HG03457 (cell line): Measurements from ENCODE around the gene DSTYK.

Experiments used
- ATAC-seq: cut with Tn5 transposase; IDR thresholded peaks from one replicate; pipeline ENCODE4 v1.9.1; 2021; ENCODE audit warnings: moderate number of reproducible peaks; ENCODE audit not compliant: unreplicated experiment

Gene DSTYK

DNA sequence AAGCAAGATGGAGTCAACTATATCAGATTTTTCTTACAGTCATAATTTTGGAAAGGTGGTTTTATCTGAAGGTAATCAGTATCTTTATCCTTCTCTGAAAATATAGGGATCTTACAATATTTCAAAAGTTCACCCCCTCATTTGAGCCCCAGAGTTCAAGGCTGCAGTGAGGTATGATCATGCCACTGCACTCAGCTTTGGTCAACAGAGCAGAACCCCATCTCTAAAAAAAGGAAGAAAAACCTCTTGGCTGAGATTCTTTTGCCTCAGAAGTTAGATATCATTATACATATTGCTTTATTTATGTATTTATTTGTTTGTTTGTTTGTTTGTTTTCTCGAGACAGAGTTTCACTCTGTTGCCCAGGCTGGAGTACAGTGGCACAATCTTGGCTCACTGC lies 78.2 kb downstream of the DSTYK start:
- no peak for ATAC-seq

DNA sequence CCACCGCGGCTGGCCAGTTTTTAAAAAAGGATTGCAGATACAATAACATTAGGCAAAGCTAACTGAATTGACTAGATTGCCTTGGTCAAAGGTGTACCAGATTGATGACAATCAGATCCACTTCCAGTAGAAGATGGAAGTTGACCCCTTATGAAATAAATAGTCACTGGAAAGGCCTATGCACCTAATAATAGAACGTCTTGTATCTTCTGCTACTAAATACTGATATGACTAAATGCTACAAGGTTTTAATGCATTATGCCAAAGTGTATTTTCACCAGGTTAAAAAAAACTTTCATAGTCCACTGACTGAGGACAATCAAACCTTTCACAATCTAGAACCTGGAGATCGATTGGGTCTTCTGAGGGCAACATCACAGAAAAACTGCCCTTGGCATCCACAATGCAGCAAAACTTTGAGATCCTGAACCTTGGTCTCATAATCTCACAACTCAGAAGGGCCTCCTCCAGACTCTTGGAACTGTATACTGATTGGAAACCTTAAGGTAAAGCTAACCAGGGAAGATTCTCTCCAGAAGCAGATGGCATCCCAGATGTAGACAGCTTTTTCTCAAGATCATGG lies 82.0 kb downstream of the DSTYK start:
- no peak for ATAC-seq

DNA sequence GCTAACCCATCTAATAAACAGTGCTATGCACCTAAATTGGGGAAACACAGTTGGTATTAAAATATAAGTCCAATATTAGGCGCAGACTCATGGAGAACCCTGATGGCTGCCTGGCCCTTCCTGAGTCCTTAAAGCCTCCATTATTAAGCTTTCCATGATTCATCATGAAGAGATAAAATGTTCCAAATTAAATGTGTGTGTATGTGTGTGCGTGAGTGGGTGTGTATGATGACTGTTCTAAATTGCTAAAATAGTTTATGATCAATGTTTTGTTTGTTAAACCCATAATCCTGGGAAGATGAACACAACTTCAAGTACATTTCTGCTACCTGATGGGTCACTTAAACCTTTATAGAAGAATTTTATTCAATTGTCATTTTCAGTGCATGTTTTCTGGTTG lies 83.5 kb downstream of the DSTYK start:
- no peak for ATAC-seq

DNA sequence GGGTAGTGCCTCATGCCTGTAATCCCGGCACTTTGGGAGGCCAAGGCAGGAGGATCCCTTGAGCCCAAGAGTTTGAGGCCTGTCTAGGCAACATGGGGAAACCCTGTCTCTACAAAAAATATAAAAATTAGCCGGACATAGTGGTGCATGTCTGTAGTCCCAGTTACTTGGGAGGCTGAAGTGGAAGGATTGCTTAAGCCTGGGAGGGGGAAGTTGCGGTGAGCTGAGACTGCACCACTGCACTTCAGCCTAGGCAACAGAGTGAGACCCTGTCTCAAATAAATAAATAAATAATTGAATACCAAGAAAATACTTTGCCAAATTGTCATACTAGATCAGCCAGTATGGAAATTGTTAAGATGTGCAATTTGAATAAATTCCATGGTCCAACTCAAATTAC lies 83.9 kb downstream of the DSTYK start:
- ATAC-seq = no peak

DNA sequence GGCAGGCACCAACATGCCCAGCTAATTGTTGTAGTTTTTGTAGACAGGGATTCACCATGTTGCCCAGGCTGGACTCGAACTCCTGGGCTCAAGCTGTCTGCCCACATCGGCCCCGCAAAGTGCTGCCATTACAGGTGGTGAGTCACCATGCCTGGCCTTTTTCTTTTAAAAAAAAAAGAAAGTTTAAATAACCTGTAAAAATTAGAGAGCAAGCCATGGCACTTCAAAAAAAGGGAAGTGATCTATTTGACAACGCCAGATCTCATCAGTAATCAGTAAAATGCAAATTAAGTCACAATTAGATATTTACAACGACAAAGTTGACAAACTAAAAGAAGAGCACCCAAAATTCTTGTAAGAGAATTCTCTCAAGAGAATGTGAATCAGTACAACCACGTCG lies 86.8 kb downstream of the DSTYK start:
- ATAC-seq = no peak

DNA sequence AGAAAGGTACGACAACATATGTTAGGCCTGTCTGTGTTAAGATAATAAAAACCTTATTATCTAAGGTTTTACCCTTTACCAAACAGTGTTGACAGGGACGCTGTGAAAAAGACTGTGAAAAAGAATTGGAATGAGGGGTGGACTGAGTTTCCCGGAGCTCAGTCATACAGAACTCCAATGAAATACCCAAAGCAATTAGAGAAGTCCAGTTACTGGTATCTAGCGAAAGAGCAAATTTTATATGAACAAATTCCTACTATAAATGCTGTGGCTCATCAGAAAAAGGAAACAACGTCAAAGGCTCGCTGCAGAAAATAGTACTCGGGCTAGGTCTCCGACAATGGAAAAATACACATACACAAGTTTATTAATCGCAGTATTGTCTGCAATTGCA lies 89.0 kb downstream of the DSTYK start:
- ATAC-seq = no peak

DNA sequence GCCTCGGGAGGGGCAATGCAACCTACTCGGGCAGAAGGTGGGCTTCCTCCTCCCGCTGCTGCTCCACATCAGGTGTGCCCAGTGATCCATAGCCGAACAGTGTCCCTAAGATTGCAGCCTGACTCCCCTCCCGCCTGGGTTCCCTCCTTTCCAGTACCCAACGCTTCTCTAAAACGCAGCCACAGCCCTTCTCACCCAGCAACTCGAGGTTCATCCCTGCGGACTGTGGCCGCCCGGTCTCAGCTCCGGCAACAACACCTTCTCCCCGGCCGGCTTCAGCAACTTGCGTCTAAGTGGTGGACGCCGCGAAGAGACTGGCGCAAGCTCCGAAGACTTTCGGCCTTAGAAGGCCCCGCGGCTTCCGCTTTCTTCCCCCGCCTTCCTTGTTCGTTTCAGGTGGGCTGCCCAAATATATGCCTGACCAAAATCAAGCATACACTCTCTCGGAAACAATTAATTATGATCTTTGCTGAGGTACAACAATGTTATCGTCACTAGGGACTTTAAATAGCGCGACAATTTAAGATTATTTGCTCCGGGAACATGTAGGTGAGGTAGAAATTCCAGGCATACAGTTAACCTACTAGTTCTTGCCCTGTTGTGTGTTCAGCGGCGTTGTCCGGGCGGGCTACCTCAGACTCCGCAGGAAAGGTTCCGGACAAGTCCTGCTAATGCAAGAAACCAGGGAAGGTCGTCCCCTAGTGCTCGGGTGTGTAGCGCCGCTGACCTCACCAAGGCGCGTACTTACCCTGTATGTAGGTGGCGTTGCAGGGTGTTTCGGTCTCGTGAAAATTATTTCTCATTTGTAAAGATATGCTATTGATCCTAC lies 89.6 kb downstream of the DSTYK start, which contains the start of gene RBBP5:
Gene RBBP5, minus strand, starts transcription at position 319 of the 829 bp plus-strand sequence. Its CDS starts 105 bp downstream, at position 214.
- ATAC-seq = peak; percentile 80

DNA sequence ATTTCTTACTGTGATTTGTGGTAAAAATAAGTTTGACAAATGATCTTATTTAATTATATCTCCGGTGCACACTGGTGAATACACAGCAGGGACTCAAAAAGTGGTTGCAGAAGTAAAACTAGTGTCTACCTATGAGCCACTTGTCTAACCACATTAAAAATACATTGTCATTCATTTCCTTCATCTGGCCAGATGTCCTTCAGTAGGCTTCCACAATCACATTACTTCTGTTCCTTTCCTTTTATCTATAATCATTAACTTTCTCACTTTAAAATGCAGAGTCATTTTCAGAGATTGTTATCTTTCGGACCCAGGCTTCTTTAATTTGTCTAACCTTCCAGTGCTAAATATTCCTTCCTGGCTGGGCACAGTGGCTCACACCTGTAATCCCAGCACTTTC lies 92.8 kb downstream of the DSTYK start:
- no peak for ATAC-seq

DNA sequence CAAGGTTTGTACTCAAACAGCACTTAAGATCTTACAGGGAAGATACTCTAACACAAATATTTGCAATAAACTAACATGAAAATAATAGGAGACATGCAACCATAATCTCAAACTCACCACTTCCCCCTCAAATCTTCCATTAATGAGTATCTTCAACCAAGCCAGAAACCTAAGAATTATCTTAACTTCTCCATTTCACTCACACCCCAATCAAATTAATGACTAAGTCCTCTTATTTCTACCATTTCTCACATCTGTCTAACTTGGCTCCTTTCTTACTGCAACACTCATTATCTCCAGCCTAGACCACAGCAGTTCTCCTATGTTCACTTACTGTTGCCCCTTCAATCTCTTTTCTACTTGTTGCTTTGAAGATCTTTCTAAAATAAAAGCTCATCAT lies 100.1 kb downstream of the DSTYK start:
- ATAC-seq = no peak

DNA sequence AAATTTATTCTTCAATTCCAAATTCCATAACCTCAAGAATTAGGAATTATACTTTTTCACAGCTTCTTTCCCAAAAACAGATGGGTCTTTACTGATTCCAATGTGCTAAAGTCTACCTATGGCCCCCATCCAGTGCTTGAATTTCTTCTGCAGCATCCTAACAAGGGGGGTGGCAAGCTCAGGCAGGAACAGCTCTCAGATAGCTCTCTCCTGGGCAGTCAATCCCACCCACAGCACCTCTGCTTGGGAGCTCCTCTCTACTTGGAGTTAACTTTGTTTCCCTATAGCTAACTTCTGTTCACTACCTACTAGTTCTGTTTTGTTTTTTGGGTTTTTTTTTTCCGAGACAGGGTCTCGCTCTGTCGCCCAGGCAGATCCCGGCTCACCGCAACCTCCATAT lies 101.8 kb downstream of the DSTYK start:
- no peak for ATAC-seq

DNA sequence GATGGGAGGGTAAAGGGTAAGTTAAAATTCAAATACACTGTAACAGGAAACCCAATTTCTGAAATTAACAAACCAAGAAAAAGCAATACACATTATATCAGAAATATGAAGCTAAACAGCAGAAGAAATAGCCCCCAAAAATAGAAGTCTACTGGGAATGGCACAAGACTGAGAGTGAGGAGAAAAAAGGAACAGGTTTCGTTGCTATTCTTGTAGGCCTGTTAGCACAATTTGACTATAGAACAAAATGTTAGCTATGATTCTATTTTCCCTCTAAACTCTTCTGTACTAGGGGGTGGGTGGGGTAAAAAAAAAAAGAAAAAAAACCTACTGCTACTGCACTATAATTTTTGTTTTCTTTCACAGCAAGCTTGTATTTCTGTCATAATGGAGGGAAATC lies 102.2 kb downstream of the DSTYK start:
- no peak for ATAC-seq

DNA sequence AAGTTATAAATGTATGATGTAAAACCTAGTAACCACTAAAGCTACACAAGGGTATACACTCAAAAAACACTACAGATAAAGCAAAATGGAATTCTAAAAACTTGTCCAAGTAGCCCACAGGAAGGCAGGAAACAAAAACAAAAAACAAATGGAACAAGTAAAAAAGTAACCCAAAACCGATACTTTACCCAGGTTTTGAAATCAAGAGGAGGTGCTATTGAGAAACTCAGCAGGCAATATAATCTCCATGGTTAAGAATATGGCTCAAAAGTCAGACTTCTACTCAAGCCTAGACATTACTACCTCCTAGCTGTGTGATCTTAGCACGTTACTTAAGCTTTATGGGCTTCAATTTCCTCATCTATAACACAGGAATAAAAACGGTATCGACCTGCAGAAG lies 103.0 kb downstream of the DSTYK start:
- ATAC-seq = no peak

DNA sequence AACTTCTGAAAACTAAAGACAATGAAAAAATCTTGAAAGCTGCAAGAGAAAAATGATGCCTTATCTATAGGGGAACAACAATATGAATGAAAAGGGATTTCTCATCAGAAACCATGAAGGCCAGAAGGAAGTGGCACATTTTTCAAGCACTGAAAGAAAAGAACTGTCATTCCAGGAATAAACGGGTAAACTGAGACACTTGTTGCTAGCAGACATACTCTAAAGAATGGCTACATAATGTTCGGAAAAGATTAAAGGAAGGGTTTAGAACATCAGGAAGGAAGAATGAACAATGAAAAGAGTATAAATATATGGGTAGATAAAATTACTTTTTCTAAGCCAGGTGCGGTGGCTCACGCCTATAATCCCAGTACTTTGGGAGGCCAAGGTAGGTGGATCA lies 104.2 kb downstream of the DSTYK start:
- no peak for ATAC-seq

DNA sequence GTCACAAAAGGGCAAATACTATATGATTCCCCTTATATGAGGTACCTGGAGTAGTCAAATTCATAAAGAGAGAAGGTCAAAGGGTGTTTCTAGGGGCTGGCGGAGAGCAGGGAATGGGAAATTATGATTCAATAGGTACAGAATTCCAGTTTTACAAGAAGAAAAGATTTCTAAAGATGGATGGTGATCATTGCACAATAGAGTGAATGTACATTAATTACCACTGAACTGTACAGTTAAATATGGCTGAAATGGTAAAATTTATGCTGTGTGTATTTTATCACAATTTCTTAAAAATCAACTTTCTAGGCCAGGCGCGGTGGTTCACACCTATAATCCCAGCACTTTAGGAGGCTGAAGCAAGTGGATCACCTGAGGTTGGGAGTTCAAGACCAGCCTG lies 109.1 kb downstream of the DSTYK start:
- no peak for ATAC-seq

DNA sequence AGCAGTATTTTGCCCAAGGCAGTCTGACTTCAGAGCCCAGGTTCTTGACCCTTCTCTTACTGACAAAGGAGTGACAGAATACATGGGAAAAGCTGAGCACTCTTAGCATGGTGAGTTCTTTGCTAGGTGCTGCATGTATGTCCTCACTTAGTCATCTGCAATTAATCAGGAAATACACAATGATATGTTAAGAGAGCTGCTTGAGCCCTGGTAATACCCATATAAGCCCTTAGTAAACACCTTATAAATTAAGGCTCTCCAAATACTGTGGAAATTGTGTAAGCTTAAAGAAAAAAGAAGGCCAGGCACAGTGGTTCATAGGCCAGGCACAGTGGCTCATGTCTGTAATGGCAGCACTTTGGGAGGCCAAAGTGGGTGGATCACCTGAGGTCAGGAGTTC lies 113.3 kb downstream of the DSTYK start:
- no peak for ATAC-seq

DNA sequence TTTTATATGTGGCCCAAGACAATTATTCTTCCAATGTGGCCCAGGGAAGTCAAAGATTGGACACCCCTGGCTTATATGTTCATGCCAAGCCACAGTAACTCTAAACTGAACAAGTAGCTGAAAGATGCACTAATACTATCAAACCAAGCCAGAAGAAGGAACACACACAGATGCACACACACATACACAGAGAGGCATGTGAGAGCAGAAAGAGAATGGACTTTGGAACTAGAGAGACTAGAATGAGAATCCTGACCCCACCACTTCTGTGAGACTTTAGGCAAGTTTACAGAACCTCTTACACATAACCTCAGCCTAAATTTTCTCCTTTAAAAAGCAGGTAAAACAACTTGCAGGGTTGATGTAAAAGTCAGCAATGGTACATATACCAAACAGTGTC lies 116.1 kb downstream of the DSTYK start:
- ATAC-seq = no peak
